Suprapubic skin (tissue), 3 donors: ENCODE data around the gene HINT2.

Source experiments
- CTCF ChIP-seq, 2 donors: fragments of 200-600 bp in 1 of 2; fragments of 450-650 bp in 1 of 2; sonication (generic) in 1 of 2; IDR thresholded peaks; one replicate each; pipeline ENCODE4 v1.5.1; 2016 to 2019; ENCODE audit warnings: antibody characterized with exemption in 2 of 2, mild to moderate bottlenecking in 1 of 2, moderate library complexity in 1 of 2
- POLR2AphosphoS5 ChIP-seq, 3 donors: sonication (generic); formaldehyde crosslinking; IDR thresholded peaks; one replicate each; pipeline ENCODE4 v1.6.1; 2017; ENCODE audit warnings: antibody characterized with exemption in 3 of 3

DNA sequence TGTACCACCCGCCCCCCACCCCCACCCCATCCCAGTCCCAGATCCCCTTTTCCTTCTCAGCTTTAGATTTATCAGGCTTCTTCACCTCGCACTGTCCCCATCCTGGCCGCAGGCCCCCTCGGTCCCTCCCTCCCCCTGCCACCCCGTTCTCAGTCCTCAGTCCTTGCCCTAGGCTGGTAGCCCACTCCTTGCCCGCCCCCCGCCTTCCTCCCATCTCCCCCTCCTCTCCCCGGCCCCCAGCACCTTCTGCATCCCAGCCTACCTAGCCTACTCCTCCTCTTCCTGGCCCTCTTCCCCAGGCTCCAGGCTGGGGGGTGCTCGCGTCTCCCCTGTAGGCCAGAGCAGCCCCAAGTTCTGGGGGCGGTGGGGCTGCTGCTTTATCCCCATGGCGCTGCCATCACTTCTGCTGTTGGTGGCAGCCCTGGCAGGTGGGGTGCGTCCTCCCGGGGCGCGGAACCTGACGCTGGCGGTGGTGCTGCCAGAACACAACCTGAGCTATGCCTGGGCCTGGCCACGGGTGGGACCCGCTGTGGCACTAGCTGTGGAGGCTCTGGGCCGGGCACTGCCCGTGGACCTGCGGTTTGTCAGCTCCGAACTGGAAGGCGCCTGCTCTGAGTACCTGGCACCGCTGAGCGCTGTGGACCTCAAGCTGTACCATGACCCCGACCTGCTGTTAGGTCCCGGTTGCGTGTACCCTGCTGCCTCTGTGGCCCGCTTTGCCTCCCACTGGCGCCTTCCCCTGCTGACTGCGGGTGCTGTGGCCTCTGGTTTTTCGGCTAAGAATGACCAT, 22.6 kb downstream of the HINT2 start:
- TF ChIP-seq CTCF (IDR thresholded peaks at IDR 0.05) (no peak), POLR2AphosphoS5 (IDR thresholded peaks at IDR 0.05) (no peak)
